ENCODE data around the gene TUBGCP3.

Gene TUBGCP3

DNA sequence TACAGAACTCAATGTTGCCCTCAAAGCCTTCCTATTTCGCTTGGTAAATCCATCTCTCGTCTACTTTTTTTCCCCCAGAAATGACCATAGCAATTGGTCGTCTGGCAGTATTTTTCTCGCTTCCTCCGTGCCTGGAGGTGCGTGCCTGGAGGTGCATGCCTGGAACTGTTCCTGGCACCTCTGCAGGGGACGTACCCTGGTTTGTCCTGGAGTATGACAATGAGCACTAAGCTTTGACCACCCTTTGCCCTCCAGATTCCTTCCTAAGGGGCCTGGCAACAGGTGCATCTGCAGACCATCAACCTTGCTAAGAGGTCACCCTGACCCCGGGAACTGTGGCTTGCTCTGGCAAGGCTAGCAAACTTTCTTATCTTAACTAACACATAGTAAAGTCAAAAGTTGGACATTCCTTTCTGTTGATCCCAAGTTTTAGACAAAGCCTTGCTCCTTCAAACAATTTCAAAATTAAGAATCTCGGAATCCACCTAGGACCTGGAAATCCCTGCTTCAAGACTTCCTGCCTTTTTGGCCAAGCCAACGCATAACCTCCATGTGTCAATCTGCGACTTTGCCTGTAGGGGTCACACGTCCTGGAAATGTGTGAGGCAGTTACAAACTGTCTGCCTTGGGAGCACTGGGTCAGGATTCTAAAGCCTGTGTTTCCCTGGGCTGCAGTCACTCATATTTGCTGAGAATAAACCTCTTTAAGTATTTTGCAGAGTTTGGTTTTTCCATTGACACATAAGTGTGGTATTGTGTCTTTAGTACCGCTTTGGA is 28.8 kb upstream of the TUBGCP3 start:
- FAIRE-seq: peak; percentile 69

DNA sequence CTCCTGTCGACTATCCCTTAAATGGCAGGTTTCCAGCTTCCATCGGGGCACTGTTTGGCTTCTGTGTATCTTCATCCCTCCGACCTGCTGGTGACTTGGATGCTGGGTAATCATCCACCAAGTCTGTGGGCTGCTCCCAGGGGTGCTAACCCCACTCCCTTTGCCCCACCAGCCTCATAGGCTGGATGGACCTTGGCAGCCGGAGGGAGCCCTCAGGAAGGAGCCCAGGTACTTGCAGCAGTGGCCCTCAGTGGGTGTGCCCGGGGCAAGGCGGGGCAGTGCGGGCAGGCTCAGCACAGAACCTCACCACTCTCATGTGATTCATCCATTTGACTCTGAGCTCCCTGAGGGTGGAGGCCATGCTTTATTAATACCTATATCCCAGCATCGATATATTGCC is 27.4 kb upstream of the TUBGCP3 start:
- FAIRE-seq: no peak

DNA sequence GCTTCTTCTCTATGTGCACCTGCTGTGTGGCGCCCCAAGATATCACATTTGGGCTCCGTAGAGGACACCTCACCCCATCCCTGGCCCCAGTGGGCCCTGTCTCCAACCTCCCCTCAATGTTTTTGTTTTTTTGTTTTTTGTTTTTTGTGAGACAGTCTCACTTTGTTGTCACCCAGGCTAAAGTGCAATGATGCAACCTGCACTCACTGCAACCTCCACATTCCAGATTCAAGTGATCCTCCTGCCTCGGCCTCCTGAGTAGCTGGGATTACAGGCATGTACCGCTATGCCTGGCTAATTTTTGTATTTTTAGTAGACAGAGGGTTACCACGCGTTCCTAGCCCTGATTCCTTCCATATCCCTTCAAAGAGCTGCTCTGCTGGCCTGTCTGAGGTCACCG is 26.9 kb upstream of the TUBGCP3 start:
- FAIRE-seq: no peak

DNA sequence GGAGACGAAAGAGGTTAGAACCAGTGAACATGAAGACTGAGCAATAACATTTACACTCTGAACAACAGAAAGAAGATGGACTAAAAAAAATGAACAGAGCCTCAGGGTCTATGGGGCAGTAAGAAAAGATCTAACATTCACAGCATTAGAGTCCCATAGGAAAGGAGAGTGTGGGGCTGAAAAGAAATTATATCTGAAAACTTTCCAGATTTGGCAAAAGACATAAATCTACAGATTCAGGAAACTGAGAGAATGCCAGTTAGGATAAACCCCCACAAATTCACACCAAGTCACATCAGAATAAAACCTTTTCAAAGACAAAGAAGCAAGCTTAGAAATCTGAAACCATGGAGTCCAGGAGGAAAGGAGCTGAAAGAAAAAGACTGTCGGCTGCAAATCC is 20.3 kb upstream of the TUBGCP3 start:
- FAIRE-seq: no peak

- peak; percentile 27 for FAIRE-seq
Observed at GRCh38 chr13:112606109-112607001, 18.4 kb upstream of the TUBGCP3 start.

GRCh38 chr13:112605531-112605990 is 17.6 kb upstream of the TUBGCP3 start:
- FAIRE-seq: no peak

DNA sequence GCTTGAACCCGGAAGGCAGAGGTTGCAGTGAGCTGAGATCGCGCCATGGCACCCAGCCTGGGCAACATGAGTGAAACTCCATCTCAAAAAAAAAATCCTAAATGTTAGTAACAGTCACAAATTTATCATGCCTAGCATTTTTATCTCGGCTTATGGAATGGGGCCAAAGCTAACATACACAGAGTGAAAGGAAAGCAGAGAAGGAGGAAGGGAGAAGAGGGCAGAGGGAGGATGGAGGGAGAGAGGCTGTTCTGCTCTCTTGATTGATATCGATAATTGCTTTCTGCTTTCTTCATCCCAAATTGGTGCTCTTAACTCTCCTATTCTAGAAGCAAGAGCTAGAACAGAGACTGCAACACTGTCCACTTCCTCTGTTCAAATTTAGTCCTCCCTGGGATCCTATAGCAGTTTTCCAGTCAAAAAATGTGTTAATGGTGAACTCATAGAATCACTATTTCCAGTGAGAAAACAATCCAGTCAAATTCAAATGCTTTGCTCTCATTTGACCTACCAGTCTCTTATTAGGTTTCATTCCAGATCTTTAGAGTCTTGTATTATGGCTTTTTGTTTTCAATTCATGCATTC is 15.8 kb upstream of the TUBGCP3 start:
- no peak for FAIRE-seq

GRCh38 chr13:112602189-112602588 is 14.2 kb upstream of the TUBGCP3 start:
- no peak for FAIRE-seq

DNA sequence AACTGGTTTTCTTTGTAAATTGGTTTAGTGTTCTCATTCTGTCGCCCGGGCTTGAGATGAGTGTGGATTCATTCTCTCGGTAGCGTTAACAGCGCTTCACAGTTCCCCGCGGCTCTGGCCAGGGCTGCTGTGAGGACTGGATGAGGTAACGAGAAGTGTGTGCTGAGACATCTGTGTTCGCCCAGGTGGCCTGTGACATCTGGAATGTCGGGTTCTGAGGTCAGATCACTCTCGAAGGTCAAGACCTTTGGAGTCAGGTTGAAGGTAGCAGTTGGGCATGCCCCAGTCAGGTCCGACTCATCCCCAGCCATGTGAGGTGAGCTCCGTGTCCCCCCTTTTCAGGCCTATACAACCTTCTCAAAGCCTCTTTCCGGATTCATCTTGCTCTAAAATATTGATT is 13.4 kb upstream of the TUBGCP3 start:
- no peak for FAIRE-seq

- no peak for FAIRE-seq
Observed at GRCh38 chr13:112596235-112596634, 8.3 kb upstream of the TUBGCP3 start.

DNA sequence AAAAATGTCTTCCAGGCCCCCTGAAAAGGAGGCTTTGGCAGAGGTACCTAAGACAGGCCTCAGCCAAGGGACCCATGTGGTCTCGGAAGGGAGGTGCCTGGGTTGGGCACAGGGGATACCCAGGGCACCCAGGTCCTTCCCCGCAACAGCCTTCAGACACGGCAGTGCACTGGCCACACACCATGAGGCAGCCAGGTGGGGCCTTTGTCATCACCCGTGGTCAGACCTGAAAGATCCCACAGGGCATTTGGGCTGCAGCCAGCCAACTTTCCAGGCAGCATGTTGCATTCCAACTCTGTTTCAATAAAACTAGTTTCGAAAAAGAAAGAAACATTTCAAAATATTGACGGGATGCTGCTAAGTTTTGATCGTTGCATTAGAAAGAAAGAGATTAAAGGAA is 4.7 kb upstream of the TUBGCP3 start:
- no peak for FAIRE-seq

DNA sequence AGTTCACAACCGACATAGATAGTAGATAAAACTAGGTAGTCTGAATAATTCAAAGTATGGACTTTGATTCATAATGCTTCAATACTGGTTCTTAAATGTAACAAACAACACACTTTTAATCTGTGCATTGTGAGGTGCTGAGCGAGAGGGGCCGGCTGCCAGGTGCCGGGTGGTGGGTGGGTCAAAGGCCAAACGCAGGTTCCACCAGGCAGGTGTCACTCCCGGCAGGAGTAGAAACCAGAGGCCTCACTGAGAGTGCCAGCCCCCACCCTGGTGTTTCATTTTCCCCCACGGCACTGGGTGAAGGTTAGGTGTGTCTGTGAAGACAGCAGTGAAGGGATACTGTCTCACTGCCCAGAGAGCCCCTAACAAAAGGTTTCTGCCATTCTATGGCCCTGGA is 4.2 kb upstream of the TUBGCP3 start:
- no peak for FAIRE-seq

- no peak for FAIRE-seq
Observed at GRCh38 chr13:112588490-112589297, 741 bp upstream of the TUBGCP3 start.

- no peak for FAIRE-seq
Observed at GRCh38 chr13:112587212-112587763, 665 bp downstream of the TUBGCP3 start.

DNA sequence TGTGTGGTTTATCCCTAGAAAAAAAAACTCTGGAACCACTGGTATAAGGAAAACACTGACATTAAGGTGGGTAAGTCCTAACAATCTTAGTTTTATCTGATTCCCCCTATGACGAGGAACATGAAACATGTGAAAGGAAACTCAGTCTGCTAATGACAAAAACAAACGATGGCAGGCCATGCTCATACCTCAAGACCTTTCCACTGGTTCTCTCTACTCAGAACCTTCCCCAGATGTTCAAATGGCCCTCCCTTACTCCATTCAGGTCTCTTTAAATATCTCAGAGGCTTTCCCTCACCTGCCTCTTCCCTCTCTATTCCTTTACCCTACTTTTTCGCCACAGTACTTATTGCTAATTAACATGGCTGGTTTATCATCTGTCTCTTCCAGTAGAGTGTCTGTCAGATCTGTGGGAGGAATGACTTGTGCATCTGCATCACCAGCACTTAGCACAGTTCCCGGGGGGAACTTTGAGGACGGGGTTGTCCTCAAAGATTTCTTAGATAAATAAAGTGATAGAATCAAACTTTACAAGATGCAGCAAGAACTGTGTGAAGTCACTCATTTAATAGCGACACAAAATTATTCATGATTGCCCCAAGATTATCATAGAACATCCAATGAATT is 1.5 kb downstream of the TUBGCP3 start:
- FAIRE-seq: no peak

- no peak for FAIRE-seq
Observed at GRCh38 chr13:112583592-112584277, 4.2 kb downstream of the TUBGCP3 start.

GRCh38 chr13:112582263-112582662 is 5.7 kb downstream of the TUBGCP3 start:
- no peak for FAIRE-seq

DNA sequence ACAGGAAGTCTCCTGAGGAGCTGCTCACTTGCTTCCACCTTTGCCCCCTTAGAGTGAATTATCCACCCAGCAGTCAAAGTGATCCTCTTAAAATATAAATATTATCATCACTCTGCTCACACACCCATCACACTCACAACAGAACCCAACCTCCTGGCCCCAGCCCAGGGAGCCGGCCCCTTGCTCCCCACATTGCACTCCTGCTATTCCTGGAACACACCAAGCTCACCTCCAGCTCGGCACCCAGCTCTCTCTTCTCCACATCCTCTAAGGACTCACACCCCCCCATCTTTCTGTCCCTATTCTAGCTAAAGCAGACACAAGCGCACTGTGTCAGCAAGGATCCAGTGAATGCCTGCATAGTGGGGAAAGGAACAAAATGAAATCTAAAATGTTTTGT is 7.0 kb downstream of the TUBGCP3 start:
- FAIRE-seq: no peak

- FAIRE-seq: no peak
Observed at GRCh38 chr13:112580211-112580610, 7.7 kb downstream of the TUBGCP3 start.

DNA sequence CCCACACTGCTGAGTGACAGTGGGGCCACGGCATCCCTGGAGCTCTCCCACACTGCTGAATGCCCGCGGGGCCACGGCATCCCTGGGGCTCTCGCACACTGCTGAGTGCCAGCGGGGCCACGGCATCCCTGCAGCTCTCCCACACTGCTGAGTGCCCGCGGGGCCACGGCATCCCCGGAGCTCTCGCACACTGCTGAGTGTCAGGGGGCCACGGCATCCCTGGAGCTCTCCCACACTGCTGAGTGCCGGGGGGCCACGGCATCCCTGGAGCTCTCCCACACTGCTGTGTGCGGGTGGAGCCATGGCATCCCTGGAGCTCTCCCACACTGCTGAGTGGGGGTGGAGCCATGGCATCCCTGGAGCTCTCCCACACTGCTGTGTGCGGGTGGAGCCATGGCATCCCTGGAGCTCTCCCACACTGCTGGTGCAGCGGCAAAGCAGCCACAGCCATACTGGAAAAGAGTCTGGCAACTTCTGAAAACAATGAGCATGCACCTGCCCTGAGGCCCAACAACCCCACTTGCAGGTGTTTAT is 8.6 kb downstream of the TUBGCP3 start:
- FAIRE-seq: no peak

GRCh38 chr13:112576768-112577167 is 11.2 kb downstream of the TUBGCP3 start:
- FAIRE-seq: no peak
